GM19328 (cell line): Measurements from ENCODE around the gene MTA2.
"Not testable (repeated sequence)": the region's sequence is repeated elsewhere in the genome, so short reads cannot be mapped to it uniquely, and the experiment has no call there.

Experiments
- ATAC-seq: cut with Tn5 transposase; IDR thresholded peaks from one replicate; pipeline ENCODE4 v1.9.1; 2021; ENCODE audit warnings: mild to moderate bottlenecking, moderate library complexity; ENCODE audit not compliant: unreplicated experiment

MTA2 gene

GRCh38 chr11:62567018-62567633, 34.5 kb downstream of the MTA2 start:
- ATAC-seq = no peak

- no peak for ATAC-seq
Observed at GRCh38 chr11:62566247-62566646, 35.4 kb downstream of the MTA2 start.

DNA sequence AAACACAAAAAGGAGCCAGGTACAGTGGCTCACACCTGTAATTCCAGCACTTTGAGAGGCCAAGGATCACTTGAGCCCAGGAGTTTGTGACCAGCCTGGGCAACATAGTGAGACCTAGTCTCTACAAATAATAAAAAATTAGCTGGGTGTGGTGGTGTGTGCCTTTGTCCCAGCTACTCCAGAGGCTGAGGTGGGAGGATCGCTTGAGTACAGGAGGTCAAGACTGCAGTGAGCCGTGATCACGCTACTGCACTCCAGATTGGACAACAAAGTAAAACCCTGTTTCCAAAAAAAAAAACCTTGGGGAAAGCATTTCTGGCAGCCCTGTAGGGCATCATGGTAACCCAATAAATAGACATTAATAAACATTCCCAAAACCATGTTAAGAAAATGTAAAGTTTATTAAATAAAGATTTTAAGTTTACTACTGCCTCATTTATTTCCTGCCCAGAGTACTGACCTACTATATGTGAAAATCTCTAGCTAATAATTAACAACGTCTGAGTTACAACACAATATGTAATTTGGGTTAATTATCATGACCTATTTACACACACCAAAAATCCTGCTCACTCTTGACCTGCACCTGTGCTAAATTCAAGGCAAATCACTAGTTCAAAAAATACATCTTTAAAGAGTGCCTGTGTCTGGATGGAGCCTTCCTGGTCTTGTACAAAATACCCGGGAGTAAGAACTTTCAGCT, 36.4 kb downstream of the MTA2 start:
- ATAC-seq = no peak

DNA sequence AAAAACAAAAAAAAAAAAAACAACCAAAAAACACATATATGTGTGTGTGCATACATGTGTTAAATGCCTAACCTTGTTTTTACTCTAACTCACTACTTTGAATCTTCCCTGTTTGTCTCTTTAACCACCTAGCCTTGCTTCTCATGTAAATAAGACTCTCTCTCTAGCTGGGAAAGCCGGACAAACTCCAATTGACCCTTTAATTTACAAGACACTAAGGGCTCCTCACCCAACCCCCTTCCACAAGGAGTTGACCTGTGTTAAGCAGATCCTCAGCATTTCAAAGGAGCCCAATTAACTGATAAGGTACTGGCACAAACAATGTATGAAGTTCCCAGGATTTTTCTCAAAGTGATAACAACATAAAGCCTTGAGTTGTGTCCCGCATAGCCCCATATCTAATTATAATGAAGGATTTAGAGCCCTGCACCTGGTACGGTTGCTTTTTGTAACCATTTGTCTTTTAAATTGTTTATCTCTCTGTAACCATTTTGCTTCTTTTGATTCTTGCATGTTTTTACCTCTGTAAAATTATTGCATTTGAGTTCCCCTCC, 39.9 kb downstream of the MTA2 start:
- not testable (repeated sequence) for ATAC-seq

GRCh38 chr11:62560566-62561103, 41.0 kb downstream of the MTA2 start:
- ATAC-seq = no peak

GRCh38 chr11:62559626-62560025, 42.0 kb downstream of the MTA2 start:
- not testable (repeated sequence) for ATAC-seq

DNA sequence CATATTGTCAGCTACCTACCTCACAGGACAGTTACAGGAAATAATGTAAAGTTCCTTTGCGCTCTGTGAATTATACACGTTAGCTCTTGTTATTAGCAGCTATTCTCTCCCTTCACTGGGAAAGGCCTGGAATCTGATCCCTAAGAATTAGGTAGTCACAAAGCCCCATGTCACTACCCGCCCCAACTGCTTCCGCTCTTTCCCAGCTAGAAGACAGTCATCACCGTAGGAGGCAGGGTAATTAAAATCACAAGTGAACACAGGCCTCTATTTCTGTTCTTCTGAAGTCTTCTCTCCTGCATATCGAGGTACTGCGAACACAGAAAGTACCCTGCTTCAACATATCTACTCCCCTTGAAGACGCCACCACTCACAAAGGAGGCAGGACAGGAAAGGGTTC, 42.5 kb downstream of the MTA2 start:
- ATAC-seq = no peak

DNA sequence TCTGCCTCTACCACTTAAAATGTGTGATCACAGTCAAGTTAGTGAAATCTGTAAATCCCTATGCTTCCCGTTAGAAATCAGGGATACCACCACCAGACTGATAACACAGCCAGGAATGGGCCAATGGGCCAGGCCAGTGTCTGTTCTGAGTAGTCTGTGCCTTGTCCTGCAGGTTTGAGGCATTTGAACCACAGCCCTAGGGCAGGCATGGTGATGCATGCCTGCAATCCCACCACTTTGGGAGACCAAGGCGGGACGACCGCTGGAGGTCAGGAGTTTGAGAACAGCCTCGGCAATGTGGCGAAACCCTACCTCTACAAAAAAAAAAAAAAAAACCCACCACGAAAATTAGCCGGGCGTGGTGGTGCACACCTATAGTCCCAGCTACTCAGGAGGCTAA, 43.0 kb downstream of the MTA2 start:
- no peak for ATAC-seq

DNA sequence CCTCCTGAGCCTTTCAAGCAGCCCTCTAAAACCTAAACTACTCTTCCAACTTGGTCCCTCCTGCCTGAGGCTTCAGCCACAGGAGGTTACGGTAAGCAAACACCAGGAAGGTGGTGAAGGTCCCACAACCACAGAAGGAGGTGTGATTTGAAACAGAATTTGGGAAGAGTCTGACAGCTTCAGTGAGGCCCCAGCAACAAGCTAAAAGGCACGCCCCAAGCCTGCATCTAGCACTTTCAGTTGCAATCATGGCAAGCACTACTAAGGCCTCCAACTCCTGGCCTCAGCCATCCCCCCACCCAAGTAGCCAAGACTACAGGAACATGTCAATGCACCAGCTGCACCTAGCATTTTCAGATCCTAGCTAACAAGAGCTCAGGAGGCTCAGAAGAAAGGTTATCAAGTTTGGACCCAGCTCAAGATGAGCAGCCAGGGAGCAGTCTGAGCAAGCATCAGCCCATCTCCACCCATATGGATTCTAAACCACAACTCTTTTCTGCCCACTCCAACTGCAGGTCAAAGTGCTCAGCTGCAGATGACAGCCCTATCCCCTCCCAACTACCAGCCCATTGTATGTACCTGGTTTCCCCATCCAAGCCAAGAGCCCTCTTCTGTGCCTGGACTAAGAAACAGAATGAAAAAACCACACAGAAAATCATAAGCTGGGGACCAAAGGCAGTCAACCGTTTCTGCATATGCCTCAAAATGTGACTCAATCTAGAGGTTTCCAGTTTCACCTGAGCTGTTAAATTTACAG, 44.6 kb downstream of the MTA2 start:
- no peak for ATAC-seq

GRCh38 chr11:62556108-62556874, 45.4 kb downstream of the MTA2 start:
- ATAC-seq = no peak

DNA sequence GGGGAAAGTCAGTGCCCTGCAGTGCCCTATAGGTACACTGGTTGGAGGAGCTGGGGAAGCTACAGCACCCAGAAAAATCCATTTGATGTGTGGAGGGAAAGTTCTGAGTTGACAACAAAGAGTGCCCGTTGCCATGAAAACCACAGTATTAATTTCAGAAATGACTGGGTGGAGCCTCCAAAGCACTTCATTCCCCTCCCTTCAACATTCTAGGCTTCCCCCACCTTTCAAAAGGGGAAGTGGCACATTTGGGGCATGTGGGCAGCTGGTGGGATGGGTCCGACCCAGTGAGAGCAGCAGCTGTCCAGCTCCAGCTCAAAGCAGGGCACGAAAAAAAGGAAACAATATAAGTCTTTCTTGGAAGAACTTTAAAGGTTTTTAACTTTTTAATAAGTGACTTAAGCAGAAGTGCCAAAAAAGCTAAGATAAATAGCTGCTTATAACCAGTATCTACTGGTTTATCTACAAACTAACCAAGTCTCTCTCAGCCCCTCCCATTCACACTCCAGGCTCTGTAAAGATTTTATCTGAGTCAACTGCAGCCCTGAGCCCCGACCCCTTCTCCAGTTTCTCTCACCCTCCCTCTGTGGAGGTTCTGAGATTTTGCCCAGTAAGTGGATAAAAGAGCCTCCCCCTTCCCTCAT, 46.1 kb downstream of the MTA2 start:
- ATAC-seq = no peak

- no peak for ATAC-seq
Observed at GRCh38 chr11:62554387-62555167, 47.1 kb downstream of the MTA2 start.

DNA sequence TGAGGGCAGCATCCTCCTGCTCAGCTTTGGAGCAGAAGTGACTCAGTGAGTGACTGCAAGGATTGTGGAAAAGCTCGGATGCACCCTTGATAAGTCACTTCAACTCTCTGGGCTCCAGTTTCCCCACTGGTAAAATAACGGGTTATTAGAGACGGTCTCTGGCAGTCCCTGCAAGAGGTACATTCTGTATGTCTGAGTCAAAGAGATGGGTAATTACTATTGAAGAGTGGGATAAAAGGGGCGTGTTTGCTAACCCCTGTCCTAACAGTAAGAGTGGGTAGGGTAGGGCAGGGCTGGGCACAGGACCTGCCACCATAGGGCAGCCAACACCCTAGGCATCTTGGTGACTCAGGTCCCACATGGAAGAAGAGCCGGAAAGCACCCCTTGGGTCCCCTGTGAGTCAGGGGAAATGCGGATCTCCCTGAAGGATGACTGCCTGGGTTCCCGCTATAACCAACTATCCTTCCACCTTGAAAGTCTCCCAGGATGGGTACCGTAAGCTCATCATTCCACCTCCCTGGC, 47.8 kb downstream of the MTA2 start:
- ATAC-seq = no peak

- no peak for ATAC-seq
Observed at GRCh38 chr11:62553080-62553838, 48.4 kb downstream of the MTA2 start.

GRCh38 chr11:62552485-62553079, 49.1 kb downstream of the MTA2 start:
- ATAC-seq = no peak

DNA sequence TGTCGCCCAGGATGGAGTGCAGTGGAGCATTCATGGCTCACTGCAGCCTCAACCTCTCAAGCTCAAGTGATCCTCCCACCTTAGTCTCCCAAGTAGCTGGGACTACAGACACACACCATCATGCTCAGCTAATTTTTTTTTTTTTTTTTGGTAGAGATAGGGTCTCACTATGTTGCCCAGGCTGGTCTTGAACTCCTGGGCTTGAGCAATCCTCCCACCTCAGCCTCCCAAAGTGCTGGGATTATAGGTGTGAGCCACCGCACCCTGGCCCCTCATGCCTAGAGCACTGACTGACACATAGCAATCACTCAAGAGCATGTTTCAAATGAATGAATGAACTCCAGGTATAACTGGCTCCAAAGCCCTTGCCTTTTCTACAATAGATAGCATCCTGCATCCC, 51.2 kb downstream of the MTA2 start:
- ATAC-seq = not testable (repeated sequence)

DNA sequence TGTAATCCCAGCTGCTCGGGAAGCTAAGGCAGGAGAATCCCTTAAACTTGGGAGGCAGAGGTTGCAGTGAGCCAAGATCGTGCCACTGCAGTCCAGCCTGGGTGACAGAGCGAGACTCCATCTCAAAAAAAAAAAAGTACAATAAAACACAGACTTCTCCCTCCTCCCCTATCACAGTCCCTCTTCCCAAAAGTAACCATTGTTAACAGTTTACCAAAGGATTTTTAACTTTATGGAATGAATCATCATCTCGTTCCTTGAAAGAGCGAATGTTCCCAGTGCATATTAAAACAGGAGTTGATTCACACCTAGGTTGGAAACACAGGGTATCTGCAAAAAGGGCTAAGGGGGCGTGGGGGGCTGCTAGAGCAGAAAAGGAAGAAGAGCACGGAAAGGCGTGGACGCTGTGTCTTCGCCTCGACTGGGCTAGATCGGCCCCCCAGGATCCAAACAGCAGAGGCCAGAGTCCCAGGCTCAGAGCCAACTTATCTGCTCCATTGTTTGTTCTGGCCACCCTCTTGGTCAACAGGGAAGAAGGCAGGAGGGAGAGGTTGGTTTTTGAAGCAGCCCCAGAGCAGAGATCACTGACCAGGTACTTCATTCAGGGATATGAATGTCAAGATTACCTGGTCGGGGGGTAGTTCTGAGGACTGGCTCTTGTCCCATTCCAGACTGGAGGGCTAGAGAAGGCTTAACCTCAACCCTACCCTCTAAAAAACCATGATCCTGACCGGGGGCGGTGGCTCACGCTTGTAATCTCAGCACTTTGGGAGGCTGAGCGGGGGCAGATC, 52.9 kb downstream of the MTA2 start:
- ATAC-seq = no peak
